HEK293T (cell line): ENCODE measurements around the gene MACIR.

ENCODE experiments used
- CTCF ChIA-PET: fragments of 350-600 bp; formaldehyde crosslinking; extraction: SDS; loops from one replicate; lab custom pipeline; 2021; ENCODE audit warnings: antibody characterized with exemption, inconsistent platforms; lab: Yijun Ruan, JAX
- POLR2A ChIA-PET: fragments of 350-600 bp; formaldehyde crosslinking; extraction: SDS; loops from one replicate; lab custom pipeline; 2020; ENCODE audit warnings: antibody characterized with exemption, inconsistent platforms; lab: Yijun Ruan, JAX
- DNase-seq: peaks from one replicate; pipeline ENCODE4 v3.0.0; 2012; ENCODE audit warnings: mixed read lengths; ENCODE audit errors: extremely low spot score
- ARNT ChIP-seq: fragments of 450-650 bp; IDR thresholded peaks from 2 replicates; pipeline ENCODE4 v1.6.1; 2017; ENCODE audit warnings: mild to moderate bottlenecking
- BHLHE40 ChIP-seq: fragments of 450-650 bp; IDR thresholded peaks from 2 replicates; pipeline ENCODE4 v1.6.1; 2016; ENCODE audit warnings: mild to moderate bottlenecking, moderate library complexity, borderline replicate concordance
- CTBP1 ChIP-seq: fragments of 450-650 bp; IDR thresholded peaks from 2 replicates; pipeline ENCODE4 v1.6.1; 2016; ENCODE audit warnings: borderline replicate concordance
- ELF4 ChIP-seq: fragments of 450-650 bp; IDR thresholded peaks from 2 replicates; pipeline ENCODE4 v1.6.1; 2017; ENCODE audit warnings: antibody characterized with exemption
- FOXA1 ChIP-seq: fragments of 450-650 bp; IDR thresholded peaks from 2 replicates; pipeline ENCODE4 v1.6.1; 2016; ENCODE audit warnings: mild to moderate bottlenecking
- FOXK2 ChIP-seq: fragments of 450-650 bp; IDR thresholded peaks from 2 replicates; pipeline ENCODE4 v1.6.1; 2016; ENCODE audit warnings: mild to moderate bottlenecking
- FOXM1 ChIP-seq: fragments of 450-650 bp; IDR thresholded peaks from 2 replicates; pipeline ENCODE4 v1.6.1; 2017; ENCODE audit warnings: mild to moderate bottlenecking, borderline replicate concordance
- HDGF ChIP-seq: fragments of 450-650 bp; IDR thresholded peaks from 2 replicates; pipeline ENCODE4 v1.6.1; 2017; ENCODE audit warnings: antibody characterized with exemption, borderline replicate concordance
- L3MBTL2 ChIP-seq: fragments of 450-650 bp; conservative IDR thresholded peaks from 2 replicates; pipeline ENCODE4 v1.6.1; 2016; ENCODE audit warnings: mild to moderate bottlenecking
- LEF1 ChIP-seq: fragments of 450-650 bp; IDR thresholded peaks from 2 replicates; pipeline ENCODE4 v1.6.1; 2017; ENCODE audit warnings: mild to moderate bottlenecking, borderline replicate concordance
- NFRKB ChIP-seq: fragments of 450-650 bp; IDR thresholded peaks from 2 replicates; pipeline ENCODE4 v1.6.1; 2016; ENCODE audit warnings: mild to moderate bottlenecking, moderate library complexity
- SP1 ChIP-seq: fragments of 450-650 bp; IDR thresholded peaks from 2 replicates; pipeline ENCODE4 v1.6.1; 2017
- SUZ12 ChIP-seq: fragments of 450-650 bp; IDR thresholded peaks from 2 replicates; pipeline ENCODE4 v1.6.1; 2016; ENCODE audit warnings: mild to moderate bottlenecking
- TARDBP ChIP-seq: fragments of 450-650 bp; IDR thresholded peaks from 2 replicates; pipeline ENCODE4 v1.6.1; 2016
- ZNF384 ChIP-seq: fragments of 450-650 bp; IDR thresholded peaks from 2 replicates; pipeline ENCODE4 v1.6.1; 2016
- TF ChIP-seq, protein P1 (sequence below): fragments of 450-650 bp; IDR thresholded peaks from 2 replicates; pipeline ENCODE4 v1.6.1; 2016

MACIR gene

GRCh38 chr5:103273952-103274351 lies 15.4 kb downstream of the MACIR start:
- ChIA-PET POLR2A (interaction anchor here (0.8 kb wide), 1 partner anchor 14 kb away, joined by 4 read pairs; no protein-coding TSS in a partner anchor), CTCF (interaction anchor here (0.6 kb wide), 1 partner anchor 396 kb away, joined by 3 read pairs; no protein-coding TSS in a partner anchor)
- DNase-seq = no peak
- TF ChIP-seq LEF1 = no peak
- TF ChIP-seq SUZ12 = no peak
- no peak for TF ChIP-seq HDGF
- TF ChIP-seq L3MBTL2 = no peak
- no peak for TF ChIP-seq FOXM1
- TF ChIP-seq ELF4 = no peak
- TF ChIP-seq ZNF384 = no peak
- TF ChIP-seq, protein P1, sequence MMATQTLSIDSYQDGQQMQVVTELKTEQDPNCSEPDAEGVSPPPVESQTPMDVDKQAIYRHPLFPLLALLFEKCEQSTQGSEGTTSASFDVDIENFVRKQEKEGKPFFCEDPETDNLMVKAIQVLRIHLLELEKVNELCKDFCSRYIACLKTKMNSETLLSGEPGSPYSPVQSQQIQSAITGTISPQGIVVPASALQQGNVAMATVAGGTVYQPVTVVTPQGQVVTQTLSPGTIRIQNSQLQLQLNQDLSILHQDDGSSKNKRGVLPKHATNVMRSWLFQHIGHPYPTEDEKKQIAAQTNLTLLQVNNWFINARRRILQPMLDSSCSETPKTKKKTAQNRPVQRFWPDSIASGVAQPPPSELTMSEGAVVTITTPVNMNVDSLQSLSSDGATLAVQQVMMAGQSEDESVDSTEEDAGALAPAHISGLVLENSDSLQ = no peak
- no peak for TF ChIP-seq BHLHE40
- no peak for TF ChIP-seq ARNT
- no peak for TF ChIP-seq TARDBP
- no peak for TF ChIP-seq NFRKB
- no peak for TF ChIP-seq SP1
- no peak for TF ChIP-seq FOXA1
- TF ChIP-seq FOXK2 = no peak
- no peak for TF ChIP-seq CTBP1

- ChIA-PET POLR2A (interaction anchor here (1.4 kb wide), 1 partner anchor 17 kb away, joined by 5 read pairs; the partner anchor contains the start of gene MACIR), CTCF (no interaction called here)
- no peak for DNase-seq
- TF ChIP-seq NFRKB (no peak), ZNF384 (no peak), SP1 (no peak), FOXA1 (no peak), FOXM1 (no peak), TARDBP (no peak), HDGF (no peak), FOXK2 (no peak), ARNT (no peak), SUZ12 (no peak), CTBP1 (no peak), ELF4 (no peak), LEF1 (no peak), L3MBTL2 (no peak), BHLHE40 (no peak)
- TF ChIP-seq, protein P1 = no peak
These were observed 17.3 kb downstream of the MACIR start for GRCh38 chr5:103275851-103276250.

DNA sequence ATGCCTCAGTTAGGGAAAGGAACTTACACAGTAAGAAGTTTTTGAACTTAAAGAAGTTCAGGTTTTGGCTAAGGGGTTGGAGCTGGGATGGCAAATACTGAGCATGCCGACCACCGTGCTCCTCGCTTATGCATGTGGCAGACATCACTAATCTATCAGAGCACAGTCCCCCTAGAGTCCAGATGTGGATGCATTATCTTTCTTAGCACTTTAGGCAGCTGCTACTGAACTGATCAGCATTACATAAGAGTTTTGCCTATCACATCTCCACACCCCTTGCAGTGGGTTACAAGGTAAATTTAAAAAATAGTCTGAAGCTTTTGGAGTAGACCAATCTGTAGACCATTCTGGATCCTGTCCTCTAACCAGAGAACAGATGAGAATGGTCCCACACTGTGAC lies 22.4 kb downstream of the MACIR start:
- TF ChIP-seq L3MBTL2 = no peak
- no peak for TF ChIP-seq ZNF384
- no peak for TF ChIP-seq FOXK2
- no peak for TF ChIP-seq SP1
- no peak for TF ChIP-seq BHLHE40
- no peak for TF ChIP-seq TARDBP
- TF ChIP-seq FOXM1 = no peak
- TF ChIP-seq FOXA1 = no peak
- TF ChIP-seq CTBP1 = no peak
- DNase-seq = no peak
- CTCF ChIA-PET = interaction anchor here (0.6 kb wide), 1 partner anchor 53 kb away, joined by 4 read pairs; no protein-coding TSS in a partner anchor
- POLR2A ChIA-PET = interaction anchor here (1.2 kb wide), 1 partner anchor 21 kb away, joined by 4 read pairs; no protein-coding TSS in a partner anchor

DNA sequence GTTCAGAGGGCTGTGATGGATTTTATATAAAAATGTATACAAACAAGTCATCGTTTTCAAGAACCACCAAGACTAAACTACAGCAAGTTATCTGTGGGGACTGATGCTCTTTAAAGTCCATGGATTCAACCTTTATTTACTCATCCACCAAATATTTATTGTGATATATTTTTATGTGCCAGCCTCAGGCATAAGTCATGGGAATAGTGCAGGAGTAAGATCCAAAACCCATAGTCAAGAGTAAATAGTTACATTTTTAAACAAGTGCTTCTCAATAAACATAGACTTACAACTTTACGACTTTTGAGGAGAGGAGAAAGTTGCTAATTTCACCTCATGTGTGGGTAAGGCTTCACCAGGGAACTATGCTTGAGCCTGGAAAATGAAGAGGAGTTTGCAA lies 24.6 kb downstream of the MACIR start:
- TF ChIP-seq NFRKB (no peak), CTBP1 (no peak), FOXK2 (no peak), SUZ12 (no peak), ARNT (no peak), ZNF384 (no peak), LEF1 (no peak)
- TF ChIP-seq, protein P1 = no peak
- POLR2A ChIA-PET = no interaction called here
- CTCF ChIA-PET = no interaction called here
- DNase-seq = no peak

DNA sequence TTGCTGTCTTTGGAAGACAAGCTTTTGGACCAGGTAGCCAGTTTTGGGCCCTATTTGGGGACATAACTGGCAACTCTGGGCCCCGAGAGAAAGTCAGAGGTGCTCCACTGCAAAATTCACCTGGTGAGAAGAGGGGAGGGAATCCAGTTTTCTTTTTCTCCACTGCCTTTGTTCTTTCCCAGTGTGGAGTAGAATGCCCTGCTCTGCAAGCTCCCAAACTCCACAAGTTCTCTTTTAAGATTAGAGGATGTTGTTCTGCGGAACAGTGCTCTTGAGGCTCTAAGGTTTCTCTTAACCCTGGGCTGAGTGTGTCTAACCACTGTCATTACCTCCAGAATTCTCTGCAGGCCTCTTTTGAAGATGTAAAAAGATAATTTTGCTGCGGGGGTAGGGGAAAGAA lies 25.3 kb downstream of the MACIR start:
- no peak for TF ChIP-seq ARNT
- TF ChIP-seq TARDBP = no peak
- TF ChIP-seq LEF1 = no peak
- TF ChIP-seq ELF4 = no peak
- TF ChIP-seq CTBP1 = no peak
- no peak for TF ChIP-seq FOXM1
- TF ChIP-seq L3MBTL2 = no peak
- TF ChIP-seq HDGF = no peak
- TF ChIP-seq FOXK2 = no peak

DNA sequence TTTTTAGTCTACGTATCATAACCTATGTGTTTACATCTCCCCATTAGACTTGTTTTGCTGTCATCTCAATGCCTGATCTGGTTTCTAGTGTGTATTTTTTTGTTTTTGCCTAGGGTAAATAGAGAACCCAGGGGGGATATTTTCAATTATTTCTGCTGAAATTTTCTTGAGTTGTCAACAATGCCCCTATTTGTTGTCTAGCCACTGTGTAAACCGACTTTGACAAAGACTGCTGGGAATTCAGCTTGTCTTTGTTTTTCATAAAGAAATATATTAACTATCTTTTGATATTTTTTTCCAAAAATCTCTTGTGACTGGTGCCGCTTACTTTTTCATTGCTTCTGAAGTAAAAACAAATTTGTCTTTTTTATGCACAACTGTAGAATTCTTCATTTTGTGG lies 28.1 kb downstream of the MACIR start:
- POLR2A ChIA-PET = no interaction called here
- DNase-seq = no peak
- CTCF ChIA-PET = no interaction called here
- TF ChIP-seq TARDBP = no peak
- TF ChIP-seq LEF1 = no peak
- TF ChIP-seq FOXA1 = no peak
- TF ChIP-seq L3MBTL2 = no peak
- TF ChIP-seq ZNF384 = no peak
- TF ChIP-seq, protein P1 = no peak
- TF ChIP-seq FOXK2 = no peak
- no peak for TF ChIP-seq FOXM1
- no peak for TF ChIP-seq SP1
- no peak for TF ChIP-seq BHLHE40
- no peak for TF ChIP-seq ELF4

More for the DNA sequence above, 25.3 kb downstream of the MACIR start:
- CTCF ChIA-PET = no interaction called here
- POLR2A ChIA-PET = no interaction called here
- no peak for DNase-seq
